Body of pancreas (tissue), 4 donors: ENCODE measurements around the gene FOSB.

ENCODE experiments used
- CTCF ChIP-seq, 7 experiments: fragments of 450-650 bp in 4 of 7; fragments of 200-600 bp in 3 of 7; sonication (generic) in 3 of 7; IDR thresholded peaks; one replicate each; pipeline ENCODE4 v1.5.1; 2016 to 2019; ENCODE audit warnings: antibody characterized with exemption in 7 of 7
- POLR2A ChIP-seq, 3 donors: fragments of 450-650 bp; IDR thresholded peaks; one replicate each; pipeline ENCODE4 v1.6.1; 2016; ENCODE audit warnings: antibody characterized with exemption in 3 of 3, mild to moderate bottlenecking in 2 of 3

- TF ChIP-seq CTCF (IDR thresholded peaks at IDR 0.05) (no peak), POLR2A (IDR thresholded peaks at IDR 0.05) (no peak)
Observed at GRCh38 chr19:45512881-45513483, 45.2 kb downstream of the FOSB start.
